IgD-negative memory B cell (primary cell): ENCODE results near the gene ASPA. TPM values are rescaled to one million over a fixed set of nuclear protein-coding genes. Genes with fewer than 3 reads are reported as not detected.

Experiments used
- polyA plus RNA-seq: library from polyadenylated mRNA; unstranded; fragments of 300-500 nt; fragmentation: Illumina TruSeq; gene quantifications from one replicate; pipeline ENCODE4 v1.2.3, GENCODE V29; 2021

Gene ASPA
- polyA plus RNA-seq, 1 donor from 2014 or later = not detected

Other genes with a start within 250 kb of the ASPA start
- 0.64 TPM for gene OR3A1, start 177.6 kb upstream of the ASPA start, polyA plus RNA-seq
- gene OR3A2, start 89.7 kb upstream of the ASPA start, polyA plus RNA-seq = 1.7 TPM
- gene OR1E1, start 77.6 kb upstream of the ASPA start, polyA plus RNA-seq = not detected
- not detected for gene OR3A3, start 64.6 kb upstream of the ASPA start, polyA plus RNA-seq
- not detected for gene OR1E2, start 42.2 kb upstream of the ASPA start, polyA plus RNA-seq
- gene SPATA22, start 4.2 kb upstream of the ASPA start, polyA plus RNA-seq = not detected
- 2.2 TPM for gene TRPV3, start 81.8 kb downstream of the ASPA start, polyA plus RNA-seq
- gene TRPV1, start 133.4 kb downstream of the ASPA start, polyA plus RNA-seq = 2.5 TPM
- 7.0 TPM for gene SHPK, start 160.3 kb downstream of the ASPA start, polyA plus RNA-seq
- gene CTNS, start 160.8 kb downstream of the ASPA start, polyA plus RNA-seq = 13.0 TPM
- 72.1 TPM for gene TAX1BP3, start 192.6 kb downstream of the ASPA start, polyA plus RNA-seq
- gene EMC6, start 192.8 kb downstream of the ASPA start, polyA plus RNA-seq = 81.8 TPM
- gene P2RX5, start 220.2 kb downstream of the ASPA start, polyA plus RNA-seq = 764 TPM
- 0.34 TPM for gene HASPIN, start 247.9 kb downstream of the ASPA start, polyA plus RNA-seq